GM12872 (cell line): ENCODE results near the gene PRKN.

Experiments
- TF ChIP-seq, protein P1 (sequence below): IDR thresholded peaks from 3 replicates; pipeline ENCODE4 v1.5.1; 2011; ENCODE audit warnings: low read depth, mild to moderate bottlenecking, low read length, moderate library complexity; ENCODE audit not compliant: insufficient read depth

Gene PRKN

DNA sequence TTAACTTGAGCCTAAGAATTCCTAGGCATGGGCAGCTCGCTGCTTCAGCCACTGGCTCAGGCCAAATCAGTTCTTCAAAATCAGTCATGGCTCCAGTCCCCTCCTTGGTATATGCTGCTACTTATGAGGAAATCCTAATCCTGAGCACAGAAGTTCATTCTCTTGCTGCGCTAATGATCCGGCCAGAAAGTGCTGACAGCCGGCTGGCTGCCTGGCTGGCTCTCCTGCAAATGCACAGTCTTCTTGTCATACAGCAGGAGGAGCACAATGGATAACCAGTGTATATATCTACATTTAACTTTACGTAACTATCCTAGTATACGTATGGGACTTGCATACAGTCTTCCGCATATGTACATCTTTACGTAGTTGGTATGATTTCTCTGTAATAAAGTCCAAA lies 500.8 kb downstream of the PRKN start:
- TF ChIP-seq, protein P1, sequence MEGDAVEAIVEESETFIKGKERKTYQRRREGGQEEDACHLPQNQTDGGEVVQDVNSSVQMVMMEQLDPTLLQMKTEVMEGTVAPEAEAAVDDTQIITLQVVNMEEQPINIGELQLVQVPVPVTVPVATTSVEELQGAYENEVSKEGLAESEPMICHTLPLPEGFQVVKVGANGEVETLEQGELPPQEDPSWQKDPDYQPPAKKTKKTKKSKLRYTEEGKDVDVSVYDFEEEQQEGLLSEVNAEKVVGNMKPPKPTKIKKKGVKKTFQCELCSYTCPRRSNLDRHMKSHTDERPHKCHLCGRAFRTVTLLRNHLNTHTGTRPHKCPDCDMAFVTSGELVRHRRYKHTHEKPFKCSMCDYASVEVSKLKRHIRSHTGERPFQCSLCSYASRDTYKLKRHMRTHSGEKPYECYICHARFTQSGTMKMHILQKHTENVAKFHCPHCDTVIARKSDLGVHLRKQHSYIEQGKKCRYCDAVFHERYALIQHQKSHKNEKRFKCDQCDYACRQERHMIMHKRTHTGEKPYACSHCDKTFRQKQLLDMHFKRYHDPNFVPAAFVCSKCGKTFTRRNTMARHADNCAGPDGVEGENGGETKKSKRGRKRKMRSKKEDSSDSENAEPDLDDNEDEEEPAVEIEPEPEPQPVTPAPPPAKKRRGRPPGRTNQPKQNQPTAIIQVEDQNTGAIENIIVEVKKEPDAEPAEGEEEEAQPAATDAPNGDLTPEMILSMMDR, result no peak

DNA sequence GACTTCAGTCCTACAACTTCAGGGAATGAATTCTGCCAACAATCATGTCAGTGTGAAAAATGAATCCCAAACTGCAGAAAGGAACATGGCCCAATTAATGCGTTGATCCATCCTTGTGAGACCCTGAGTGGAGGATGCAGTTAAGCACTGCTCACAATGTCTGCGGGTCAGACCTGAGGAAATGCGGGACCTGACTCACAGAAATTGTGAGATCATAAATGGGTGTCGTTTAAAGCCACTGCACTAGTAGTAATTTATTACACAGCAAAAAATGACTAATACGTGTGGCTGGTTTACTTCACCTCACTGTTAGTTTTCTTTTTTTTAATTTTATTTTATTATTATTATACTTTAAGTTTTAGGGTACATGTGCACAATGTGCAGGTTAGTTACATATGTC lies 505.0 kb downstream of the PRKN start:
- TF ChIP-seq, protein P1, result no peak

DNA sequence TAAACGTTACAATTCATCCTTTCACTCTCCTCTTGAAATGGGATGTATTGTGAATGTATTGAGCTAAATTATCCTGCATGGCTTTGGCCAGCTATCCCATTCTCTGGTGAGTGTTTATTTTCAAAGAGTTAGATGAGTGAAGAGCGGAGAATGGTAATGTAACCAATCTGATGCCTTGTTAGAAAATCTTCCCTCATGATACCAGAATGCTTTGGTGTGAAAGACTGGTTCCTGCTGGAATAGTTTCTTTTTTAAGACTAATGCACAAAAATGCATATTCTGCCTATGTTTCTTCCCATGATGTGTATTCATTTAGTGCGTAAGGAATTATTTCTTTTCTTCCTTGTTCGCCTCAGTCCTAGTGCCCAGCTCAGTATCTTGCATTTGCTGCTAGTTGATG lies 506.7 kb downstream of the PRKN start:
- TF ChIP-seq, protein P1, result no peak

DNA sequence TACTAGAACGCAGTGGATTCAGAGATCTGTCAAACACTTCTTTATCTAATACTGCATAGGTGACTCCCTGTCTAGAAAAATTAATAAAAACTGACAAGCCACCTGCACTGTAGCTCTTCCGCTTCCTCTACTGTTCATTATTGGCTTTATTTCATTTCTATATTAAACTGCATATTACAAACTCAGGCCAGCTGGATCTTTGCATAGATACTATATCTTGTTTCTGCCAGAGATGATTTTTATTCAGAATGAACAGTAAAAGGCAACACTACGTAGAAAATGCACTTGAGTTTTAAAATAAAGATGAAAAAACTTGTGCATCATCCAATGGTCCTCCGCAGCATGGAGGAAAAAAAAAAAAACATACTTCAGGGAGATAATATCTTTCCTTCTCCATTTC lies 508.3 kb downstream of the PRKN start:
- TF ChIP-seq, protein P1, result no peak

DNA sequence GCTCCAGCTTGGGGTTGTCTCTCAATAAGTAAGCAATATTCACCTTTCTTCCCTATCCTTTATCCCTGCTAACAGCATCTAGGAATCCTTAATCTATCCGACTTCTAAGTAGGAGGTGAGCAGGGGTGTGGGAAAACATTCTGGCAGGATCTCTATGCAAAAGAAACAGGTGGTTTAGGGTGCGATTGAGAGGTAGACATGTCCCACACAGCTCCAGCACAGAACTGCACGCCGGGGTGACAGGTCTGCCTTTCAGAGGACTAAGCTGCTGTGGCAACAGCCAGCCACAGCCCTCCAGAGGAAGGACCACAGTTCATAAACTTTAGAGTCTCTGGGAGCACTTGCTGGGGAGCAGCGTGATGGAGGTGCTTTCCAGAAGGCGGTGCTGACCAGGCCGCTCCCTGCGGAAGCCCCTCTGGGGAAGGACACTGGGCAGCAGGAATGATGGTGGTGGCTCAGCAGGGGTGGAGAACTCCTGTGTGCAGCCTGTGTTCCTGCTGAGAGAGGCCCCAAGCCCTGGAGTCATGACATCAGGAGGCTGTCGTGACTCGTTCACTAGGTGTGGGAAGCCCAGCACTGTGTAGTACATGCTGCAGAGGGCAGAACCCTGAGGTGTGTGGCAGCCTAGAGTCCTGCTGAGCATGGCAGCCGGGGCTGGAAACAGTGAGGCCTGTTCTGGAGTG lies 509.6 kb downstream of the PRKN start:
- TF ChIP-seq, protein P1, result no peak

DNA sequence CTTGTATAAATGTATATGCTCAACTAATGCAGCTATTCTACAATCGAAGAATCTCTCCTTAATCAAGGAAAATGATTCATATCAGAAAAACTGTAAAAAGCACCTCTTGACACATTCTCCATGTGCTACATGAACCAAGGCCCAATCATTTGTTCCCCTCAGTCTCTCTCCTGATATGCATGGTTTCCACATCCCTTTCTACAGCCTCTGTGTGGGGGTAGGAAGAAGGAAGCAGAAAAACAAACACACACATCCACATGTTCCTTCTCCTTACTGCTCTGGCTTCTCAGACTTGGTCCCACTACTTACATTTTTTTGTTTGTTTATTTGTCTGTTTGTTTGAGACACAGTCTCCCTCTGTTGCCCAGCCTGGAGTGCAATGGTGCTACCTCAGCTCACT lies 510.5 kb downstream of the PRKN start:
- TF ChIP-seq, protein P1, result no peak

DNA sequence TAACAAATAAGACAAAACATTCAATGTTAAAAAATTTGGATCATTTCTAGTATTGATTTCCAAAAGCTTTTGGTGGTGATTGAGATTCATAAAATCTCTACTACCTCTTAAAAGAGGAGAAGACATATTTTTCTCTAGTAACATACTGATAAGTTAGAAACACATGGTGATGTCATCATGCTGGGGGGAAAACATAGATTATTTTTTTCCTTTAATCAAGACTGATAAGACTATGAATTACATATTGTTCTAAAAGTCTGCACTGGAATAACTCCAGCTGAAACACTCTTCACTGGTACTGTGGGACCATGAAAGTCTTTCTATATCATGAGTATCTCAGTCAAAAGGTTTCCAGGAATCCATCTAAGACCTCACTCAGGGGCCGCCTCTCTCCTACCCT lies 515.8 kb downstream of the PRKN start:
- TF ChIP-seq, protein P1, result no peak
